ENCODE results near the gene PPP2R2C. TPM values are rescaled to one million over a fixed set of nuclear protein-coding genes. Genes with fewer than 3 reads are reported as not detected.

Gene PPP2R2C
- total RNA-seq, 4 donors from 2014 or later, result 0.47 to 4.6 (median 1.0) TPM

- Histone ChIP-seq H3K27me3 (no peaks in the 10 kb centered on the region), H3K36me3 (peaks cover 0 to 97% of the 10 kb centered on the region in 2 donors), H3K4me1 (no peaks in the 10 kb centered on the region), H3K9me3 (no peaks in the 10 kb centered on the region), H3K4me3 (no peak overlapping the region), H3K27ac (no peak overlapping the region)
- WGBS, 2 donors (ENCODE audit: low coverage in 1 of 2), result 88 to 89% methylated on average over 1 of the region's 15 CpGs
- TF ChIP-seq EP300 (IDR thresholded peaks at IDR 0.05) (no peak), POLR2A (IDR thresholded peaks at IDR 0.05) (no peak), POLR2AphosphoS5 (IDR thresholded peaks at IDR 0.05) (no peak)
- TF ChIP-seq, protein P1, sequence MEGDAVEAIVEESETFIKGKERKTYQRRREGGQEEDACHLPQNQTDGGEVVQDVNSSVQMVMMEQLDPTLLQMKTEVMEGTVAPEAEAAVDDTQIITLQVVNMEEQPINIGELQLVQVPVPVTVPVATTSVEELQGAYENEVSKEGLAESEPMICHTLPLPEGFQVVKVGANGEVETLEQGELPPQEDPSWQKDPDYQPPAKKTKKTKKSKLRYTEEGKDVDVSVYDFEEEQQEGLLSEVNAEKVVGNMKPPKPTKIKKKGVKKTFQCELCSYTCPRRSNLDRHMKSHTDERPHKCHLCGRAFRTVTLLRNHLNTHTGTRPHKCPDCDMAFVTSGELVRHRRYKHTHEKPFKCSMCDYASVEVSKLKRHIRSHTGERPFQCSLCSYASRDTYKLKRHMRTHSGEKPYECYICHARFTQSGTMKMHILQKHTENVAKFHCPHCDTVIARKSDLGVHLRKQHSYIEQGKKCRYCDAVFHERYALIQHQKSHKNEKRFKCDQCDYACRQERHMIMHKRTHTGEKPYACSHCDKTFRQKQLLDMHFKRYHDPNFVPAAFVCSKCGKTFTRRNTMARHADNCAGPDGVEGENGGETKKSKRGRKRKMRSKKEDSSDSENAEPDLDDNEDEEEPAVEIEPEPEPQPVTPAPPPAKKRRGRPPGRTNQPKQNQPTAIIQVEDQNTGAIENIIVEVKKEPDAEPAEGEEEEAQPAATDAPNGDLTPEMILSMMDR (IDR thresholded peaks at IDR 0.05), result no peak
- ATAC-seq, result no peak
These were observed 183.5 kb downstream of the PPP2R2C start for GRCh38 chr4:6288871-6289270.

DNA sequence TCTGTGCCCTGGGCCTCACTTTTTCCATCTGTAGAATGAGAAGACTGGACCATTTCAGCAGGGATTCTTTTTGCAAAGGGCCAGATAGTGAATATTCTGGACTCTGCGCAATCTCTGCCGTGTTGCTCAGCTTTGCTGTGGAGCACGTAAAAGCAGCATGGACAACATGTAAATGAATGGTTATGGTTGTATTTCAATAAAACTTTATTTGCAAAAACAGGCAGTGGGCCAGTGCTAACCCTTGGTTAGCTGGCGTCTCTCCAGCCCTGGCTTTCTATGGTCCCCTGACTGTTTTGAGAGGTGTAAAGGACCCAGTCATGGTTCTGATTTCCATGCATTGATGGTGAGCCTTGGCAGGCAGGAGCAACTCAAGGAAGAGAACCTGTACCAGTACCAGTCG, 184.1 kb downstream of the PPP2R2C start:
- no peak for ATAC-seq
- TF ChIP-seq, protein P1 (IDR thresholded peaks at IDR 0.05), result no peak
- TF ChIP-seq POLR2A (IDR thresholded peaks at IDR 0.05), result no peak
- no peak for TF ChIP-seq POLR2AphosphoS5 (IDR thresholded peaks at IDR 0.05)
- Histone ChIP-seq H3K4me3 (no peak overlapping the region), H3K27me3 (no peaks in the 10 kb centered on the region), H3K4me1 (peaks cover 0 to 3% (median 0%) of the 10 kb centered on the region in 3 donors), H3K36me3 (peaks cover 0 to 97% of the 10 kb centered on the region in 2 donors), H3K9me3 (no peaks in the 10 kb centered on the region), H3K27ac (no peak overlapping the region)
- 96 to 100% methylated on average over 1 to 4 of the region's 5 CpGs for WGBS, 2 donors (ENCODE audit: low coverage in 1 of 2)

- H3K4me3 ChIP-seq, result no peak overlapping the region
- no peak for ATAC-seq
- no peaks in the 10 kb centered on the region for H3K9me3 ChIP-seq
- no peak for TF ChIP-seq POLR2AphosphoS5 (IDR thresholded peaks at IDR 0.05)
- H3K4me1 ChIP-seq, result peaks cover 0 to 15% (median 7%) of the 10 kb centered on the region in 3 donors
- H3K27ac ChIP-seq, result no peak overlapping the region
- H3K27me3 ChIP-seq, result no peaks in the 10 kb centered on the region
- whole genome bisulfite sequencing, 2 donors (ENCODE audit: low coverage in 1 of 2), result 90% methylated on average over 12 of the region's 16 CpGs; no CpG with 5 or more reads in 1 of the 2 donors
- H3K36me3 ChIP-seq, result peaks cover 0 to 92% of the 10 kb centered on the region in 2 donors
These were observed 185.2 kb downstream of the PPP2R2C start for GRCh38 chr4:6287017-6287788.

GRCh38 chr4:6283282-6283681, 189.1 kb downstream of the PPP2R2C start:
- no peak overlapping the region for H3K4me3 ChIP-seq
- no peak for ATAC-seq
- no peak for TF ChIP-seq POLR2A (IDR thresholded peaks at IDR 0.05)
- TF ChIP-seq, protein P1 (IDR thresholded peaks at IDR 0.05), result no peak
- TF ChIP-seq EP300 (IDR thresholded peaks at IDR 0.05), result no peak
- TF ChIP-seq POLR2AphosphoS5 (IDR thresholded peaks at IDR 0.05), result no peak
- H3K27ac ChIP-seq, result peak overlapping the region in 3 of 4 donors; percentile 92 to 97 (median 95)
- no peaks in the 10 kb centered on the region for H3K9me3 ChIP-seq
- 92% methylated on average over 2 of the region's 4 CpGs; no CpG with 5 or more reads in 1 of the 2 donors for WGBS, 2 donors (ENCODE audit: low coverage in 1 of 2)
- H3K36me3 ChIP-seq, result peaks cover 0 to 81% of the 10 kb centered on the region in 2 donors
- no peaks in the 10 kb centered on the region for H3K27me3 ChIP-seq
- peaks cover 4 to 54% (median 32%) of the 10 kb centered on the region in 3 donors for H3K4me1 ChIP-seq

GRCh38 chr4:6282314-6282771, 190.1 kb downstream of the PPP2R2C start:
- Histone ChIP-seq H3K27me3 (no peaks in the 10 kb centered on the region), H3K27ac (peak overlapping the region; percentile 43 to 97 (median 94)), H3K4me3 (no peak overlapping the region), H3K36me3 (peaks cover 0 to 81% of the 10 kb centered on the region in 2 donors), H3K4me1 (peaks cover 4 to 63% (median 42%) of the 10 kb centered on the region in 3 donors), H3K9me3 (no peaks in the 10 kb centered on the region)
- ATAC-seq, result peak; percentile 41
- peak; percentile 54 for TF ChIP-seq POLR2AphosphoS5 (IDR thresholded peaks at IDR 0.05)
- TF ChIP-seq POLR2A (IDR thresholded peaks at IDR 0.05), result no peak
- 20% methylated on average over 6 of the region's 6 CpGs; no CpG with 5 or more reads in 1 of the 2 donors for WGBS, 2 donors (ENCODE audit: low coverage in 1 of 2)
